Retinal pigment epithelial cell (primary cell): ENCODE data around the gene MEIS1.

ENCODE experiments used
- DNase-seq: peaks from one replicate; pipeline ENCODE4 v3.0.0-alpha.2; 2010; ENCODE audit warnings: low read depth
- H3K4me3 ChIP-seq: 2 replicates; pipeline ENCODE4 v1.5.1; 2011; ENCODE audit warnings: mild to moderate bottlenecking, low read length, control low read depth, moderate library complexity
- TF ChIP-seq, protein P1 (sequence below): conservative IDR thresholded peaks from 2 replicates; pipeline ENCODE4 v1.5.1; 2011; ENCODE audit warnings: low read depth, low read length, control low read depth, inconsistent platforms

The MEIS1 gene

DNA sequence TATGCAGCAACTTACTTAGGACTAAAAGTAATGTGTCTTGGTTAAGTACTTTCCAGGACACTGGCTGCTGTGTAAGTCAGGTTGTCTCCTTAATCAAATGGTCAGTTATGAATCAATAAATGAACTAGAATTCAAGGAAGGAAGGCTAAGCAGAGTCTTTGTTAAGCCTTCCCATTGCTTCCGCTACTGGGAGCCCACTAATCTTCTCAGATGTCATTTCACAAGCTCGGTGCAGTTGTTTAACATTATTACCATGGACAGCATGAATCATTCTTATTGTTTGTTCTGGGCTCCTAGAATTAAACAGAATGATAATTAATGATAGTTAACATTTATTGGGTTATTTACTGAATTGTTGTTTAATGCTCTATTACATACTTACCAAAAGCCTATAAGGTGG lies 26.0 kb upstream of the MEIS1 start:
- DNase-seq, result no peak
- no peak overlapping the region for H3K4me3 ChIP-seq
- TF ChIP-seq, protein P1, sequence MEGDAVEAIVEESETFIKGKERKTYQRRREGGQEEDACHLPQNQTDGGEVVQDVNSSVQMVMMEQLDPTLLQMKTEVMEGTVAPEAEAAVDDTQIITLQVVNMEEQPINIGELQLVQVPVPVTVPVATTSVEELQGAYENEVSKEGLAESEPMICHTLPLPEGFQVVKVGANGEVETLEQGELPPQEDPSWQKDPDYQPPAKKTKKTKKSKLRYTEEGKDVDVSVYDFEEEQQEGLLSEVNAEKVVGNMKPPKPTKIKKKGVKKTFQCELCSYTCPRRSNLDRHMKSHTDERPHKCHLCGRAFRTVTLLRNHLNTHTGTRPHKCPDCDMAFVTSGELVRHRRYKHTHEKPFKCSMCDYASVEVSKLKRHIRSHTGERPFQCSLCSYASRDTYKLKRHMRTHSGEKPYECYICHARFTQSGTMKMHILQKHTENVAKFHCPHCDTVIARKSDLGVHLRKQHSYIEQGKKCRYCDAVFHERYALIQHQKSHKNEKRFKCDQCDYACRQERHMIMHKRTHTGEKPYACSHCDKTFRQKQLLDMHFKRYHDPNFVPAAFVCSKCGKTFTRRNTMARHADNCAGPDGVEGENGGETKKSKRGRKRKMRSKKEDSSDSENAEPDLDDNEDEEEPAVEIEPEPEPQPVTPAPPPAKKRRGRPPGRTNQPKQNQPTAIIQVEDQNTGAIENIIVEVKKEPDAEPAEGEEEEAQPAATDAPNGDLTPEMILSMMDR, result no peak

DNA sequence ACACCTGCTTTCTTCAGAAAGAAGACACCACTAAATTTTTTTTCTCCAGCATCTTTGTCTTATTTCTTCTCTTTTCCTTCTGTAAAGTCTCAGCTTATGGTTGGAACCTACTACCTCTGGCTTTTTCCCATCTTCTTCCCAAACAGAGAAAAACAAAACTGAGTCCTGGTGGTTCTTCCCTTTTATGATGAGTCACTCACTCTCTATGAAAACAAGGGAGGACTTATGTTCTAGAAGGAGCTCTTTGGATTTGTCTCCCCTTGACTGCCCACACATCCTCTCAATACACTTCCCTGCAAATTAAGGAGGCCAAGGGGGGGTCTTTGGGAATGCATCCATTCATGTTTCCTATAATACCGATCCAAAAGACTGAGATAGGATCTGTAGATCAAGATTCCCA lies 22.1 kb upstream of the MEIS1 start:
- DNase-seq, result no peak
- H3K4me3 ChIP-seq, result no peak overlapping the region
- TF ChIP-seq, protein P1, result no peak

DNA sequence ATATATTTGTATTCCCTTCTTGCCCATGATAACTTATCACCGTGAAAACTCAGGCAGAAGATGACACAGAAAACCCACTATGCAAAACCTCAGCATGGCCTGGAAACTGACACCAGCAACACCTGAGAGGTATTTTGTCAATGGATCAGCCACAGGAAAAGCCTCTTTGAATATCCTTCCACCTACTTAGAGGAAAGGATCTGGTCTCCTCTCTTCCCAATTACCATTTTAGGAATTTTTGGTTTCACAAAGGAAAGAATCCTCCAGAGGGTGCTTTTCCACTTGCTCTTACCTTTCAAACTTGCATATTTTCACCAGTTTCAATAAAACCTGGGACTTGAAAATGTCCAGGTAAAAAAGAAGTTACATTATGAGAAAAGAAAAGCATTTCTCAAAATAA lies 20.0 kb upstream of the MEIS1 start:
- TF ChIP-seq, protein P1, result no peak
- no peak overlapping the region for H3K4me3 ChIP-seq
- DNase-seq, result no peak

DNA sequence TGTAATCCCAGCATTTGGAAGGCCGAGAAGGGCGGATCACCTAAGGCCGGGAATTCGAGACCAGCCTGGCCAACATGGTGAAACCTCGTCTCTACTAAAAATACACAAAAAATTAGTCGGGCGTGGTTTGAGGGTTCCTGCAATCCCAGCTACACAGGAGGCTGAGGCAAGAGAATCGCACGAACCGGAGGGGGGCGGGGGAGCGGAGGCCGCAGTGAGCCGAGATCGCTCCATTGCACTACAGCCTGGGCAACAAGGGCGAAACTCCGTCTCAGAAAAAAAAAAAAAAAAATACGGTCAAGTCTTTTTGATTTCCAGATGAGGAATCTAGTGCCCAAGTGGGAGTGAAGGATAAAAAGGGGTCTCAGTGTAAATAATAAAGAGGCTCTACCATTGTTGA lies 16.5 kb upstream of the MEIS1 start:
- TF ChIP-seq, protein P1, result no peak
- no peak for DNase-seq
- no peak overlapping the region for H3K4me3 ChIP-seq

DNA sequence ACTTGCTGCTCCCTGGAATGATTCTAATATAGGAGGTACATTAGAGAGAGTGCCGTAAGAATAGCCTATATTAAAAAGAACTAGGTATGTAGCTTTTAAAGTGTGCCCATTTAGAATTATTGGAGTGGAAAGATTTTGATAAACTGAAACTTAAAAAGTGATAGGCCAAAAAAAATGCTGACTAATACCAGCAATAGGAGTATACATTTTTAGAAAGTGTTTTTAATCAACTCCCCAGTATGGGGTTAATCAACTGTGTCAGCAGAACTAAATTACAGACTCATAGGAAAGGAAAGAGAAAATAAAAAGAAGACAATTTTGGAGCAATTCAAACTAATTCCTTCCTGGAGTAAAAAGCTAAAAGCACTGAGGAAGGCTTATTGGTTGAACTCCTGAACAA lies 13.3 kb upstream of the MEIS1 start:
- no peak for DNase-seq
- TF ChIP-seq, protein P1, result no peak
- H3K4me3 ChIP-seq, result no peak overlapping the region

DNA sequence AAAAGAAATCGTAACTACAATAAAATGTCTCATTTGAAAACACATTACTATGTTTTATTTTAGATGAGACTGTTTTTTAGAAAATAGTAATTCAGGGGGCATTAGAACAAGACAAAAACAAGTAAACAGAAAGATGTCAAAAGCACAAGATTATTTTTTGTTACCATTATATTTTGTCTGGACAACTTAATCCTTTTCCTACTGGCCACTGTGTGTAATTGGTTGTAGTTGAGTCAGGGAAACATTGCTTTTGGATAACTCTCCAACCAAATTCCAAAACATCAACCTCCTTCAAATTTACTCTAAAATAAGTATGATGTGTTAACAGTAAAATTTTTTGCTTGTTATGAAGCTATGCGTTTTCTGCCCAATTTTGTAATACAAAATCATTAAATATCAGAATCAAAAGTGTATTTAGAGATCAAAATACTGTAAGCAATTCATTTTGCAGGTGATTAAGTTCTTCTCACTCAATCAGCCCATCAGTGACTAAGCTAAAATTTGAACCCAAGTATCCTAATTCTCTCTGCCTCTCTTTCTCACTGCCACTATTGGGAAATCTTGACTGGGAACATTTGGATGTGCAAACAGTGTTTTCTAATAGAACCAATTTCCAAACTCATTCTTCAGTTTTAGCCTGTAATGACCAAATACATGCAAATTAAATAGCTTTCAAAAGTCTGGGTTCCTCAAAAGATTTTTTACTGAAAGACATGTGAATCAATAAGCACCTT lies 11.4 kb upstream of the MEIS1 start:
- TF ChIP-seq, protein P1, result no peak
- no peak overlapping the region for H3K4me3 ChIP-seq
- DNase-seq, result no peak
